ENCODE measurements around the gene RHBDL1.

The RHBDL1 gene

DNA sequence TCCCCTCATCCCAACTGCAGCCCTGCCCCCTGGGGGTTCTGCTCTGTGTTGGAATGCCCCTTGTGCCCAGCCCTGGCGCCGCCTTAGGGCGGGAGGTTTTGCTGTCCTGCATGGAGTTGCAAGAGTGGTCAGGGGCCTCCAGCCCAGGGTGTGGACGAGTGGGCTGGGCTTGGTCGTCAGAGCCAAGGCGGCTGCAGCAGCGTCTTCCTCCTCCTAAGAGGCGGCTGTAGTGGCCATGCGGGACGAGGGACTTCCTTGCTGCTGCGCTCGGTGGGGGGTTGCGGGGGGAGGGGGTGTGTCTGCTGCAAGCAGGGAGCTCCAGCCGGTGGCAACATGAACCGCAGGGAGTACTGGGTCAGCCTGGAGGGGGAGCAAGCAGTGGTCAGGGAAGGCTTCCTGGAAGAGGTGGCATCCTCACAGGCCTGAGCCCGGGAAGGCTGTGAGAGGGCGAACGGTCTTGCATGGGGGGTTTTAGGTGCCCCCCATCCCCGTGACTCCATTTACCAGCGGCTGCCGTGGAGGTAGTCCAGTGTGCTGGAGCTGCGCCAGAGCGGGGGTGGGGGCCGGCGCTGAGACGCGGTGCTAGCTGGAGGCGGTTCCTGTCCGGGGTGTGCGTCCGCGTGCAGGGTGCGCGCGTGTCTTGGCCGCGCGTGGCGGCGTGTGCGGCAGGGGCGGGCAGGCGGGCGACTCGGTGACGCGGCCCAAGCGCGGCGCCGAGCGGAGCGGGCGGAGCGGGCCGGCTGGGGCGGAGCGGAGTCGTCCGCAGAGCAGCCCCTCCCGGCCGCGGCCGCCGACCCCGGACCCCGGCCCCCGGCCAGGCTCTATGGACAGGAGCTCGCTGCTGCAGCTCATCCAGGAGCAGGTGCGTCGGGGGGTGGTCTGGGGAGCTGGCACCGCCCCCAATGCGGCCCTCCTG is at the start of gene RHBDL1:
Gene RHBDL1, plus strand, starts transcription at position 704 of the 916 bp plus-strand sequence. Its CDS starts 120 bp downstream, at position 824.
- no peak within 1 kb of the TSS for H3K4me3 ChIP-seq (ENCODE audit: low read depth, low read length)
- TF ChIP-seq, protein P1, sequence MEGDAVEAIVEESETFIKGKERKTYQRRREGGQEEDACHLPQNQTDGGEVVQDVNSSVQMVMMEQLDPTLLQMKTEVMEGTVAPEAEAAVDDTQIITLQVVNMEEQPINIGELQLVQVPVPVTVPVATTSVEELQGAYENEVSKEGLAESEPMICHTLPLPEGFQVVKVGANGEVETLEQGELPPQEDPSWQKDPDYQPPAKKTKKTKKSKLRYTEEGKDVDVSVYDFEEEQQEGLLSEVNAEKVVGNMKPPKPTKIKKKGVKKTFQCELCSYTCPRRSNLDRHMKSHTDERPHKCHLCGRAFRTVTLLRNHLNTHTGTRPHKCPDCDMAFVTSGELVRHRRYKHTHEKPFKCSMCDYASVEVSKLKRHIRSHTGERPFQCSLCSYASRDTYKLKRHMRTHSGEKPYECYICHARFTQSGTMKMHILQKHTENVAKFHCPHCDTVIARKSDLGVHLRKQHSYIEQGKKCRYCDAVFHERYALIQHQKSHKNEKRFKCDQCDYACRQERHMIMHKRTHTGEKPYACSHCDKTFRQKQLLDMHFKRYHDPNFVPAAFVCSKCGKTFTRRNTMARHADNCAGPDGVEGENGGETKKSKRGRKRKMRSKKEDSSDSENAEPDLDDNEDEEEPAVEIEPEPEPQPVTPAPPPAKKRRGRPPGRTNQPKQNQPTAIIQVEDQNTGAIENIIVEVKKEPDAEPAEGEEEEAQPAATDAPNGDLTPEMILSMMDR (IDR thresholded peaks at IDR 0.05; ENCODE audit: borderline replicate concordance, insufficient read depth, low read depth, low read length): no peak

DNA sequence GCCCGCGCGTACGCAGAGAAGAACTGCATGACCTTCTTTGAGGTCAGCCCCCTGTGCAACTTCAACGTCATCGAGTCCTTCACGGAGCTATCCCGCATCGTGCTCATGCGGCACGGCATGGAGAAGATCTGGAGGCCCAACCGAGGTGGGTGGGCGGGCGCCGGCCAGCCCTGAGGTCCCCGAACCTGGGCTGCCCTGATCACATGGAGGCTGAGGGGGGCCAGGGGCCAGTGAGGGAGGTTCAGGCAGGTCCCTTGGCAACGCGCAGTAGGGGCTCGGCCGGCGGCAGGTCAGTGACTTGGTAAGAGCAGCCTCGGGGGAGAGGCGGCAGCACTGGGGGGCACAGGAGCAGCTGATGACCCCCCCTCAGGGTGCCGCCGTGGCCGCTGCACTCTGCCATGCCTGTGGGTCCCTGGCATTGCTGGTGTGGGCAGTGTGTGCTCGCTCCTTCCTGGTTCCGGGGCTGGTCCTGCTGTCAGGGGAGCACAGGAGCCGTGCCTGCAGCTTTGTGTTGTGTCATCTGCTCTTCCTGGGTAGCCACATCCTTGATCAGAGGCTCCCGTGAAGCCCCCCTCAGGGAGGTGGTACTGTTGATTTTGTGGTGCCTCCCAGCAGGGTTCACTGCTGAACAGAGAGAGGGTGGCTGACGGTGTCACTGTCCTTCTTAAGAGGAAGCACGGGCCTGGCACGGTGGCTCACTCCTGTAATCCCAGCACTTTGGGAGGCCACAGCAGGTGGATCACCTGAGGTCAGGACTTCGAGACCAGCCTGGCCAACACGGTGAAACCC is 49.3 kb upstream of the RHBDL1 start:
- TF ChIP-seq, protein P1 (IDR thresholded peaks at IDR 0.05; ENCODE audit: borderline replicate concordance, insufficient read depth, low read depth, low read length): no peak

DNA sequence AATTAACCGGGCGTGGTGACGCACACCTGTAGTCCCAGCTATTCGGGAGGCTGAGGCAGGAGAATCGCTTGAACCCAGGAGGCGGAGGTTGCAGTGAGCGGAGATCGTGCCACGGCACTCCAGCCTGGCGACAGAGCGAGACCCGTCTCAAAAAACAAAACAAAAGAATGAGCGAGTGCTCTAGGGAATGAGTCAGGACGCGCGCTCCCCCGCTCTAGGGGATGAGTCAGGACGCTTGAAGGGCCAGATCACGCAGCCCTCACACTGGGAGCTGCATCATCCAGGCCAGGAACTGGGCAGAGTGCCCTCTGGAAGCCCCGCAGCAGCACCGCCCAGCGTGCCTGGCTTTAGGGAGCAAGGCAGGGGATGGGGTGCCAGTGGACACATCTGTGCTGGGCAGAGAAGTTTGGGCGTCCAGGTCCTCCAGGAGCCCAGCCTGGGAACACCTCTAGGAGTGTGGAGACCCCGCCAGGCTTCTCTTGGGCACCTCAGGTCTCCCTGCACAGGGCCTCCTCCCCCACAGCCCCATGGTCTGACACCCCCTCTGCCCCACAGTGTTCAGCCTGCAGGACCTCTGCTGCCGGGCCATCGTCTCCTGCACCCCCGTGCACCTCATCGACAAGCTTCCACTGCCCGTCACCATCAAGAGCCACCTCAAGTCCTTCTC is 48.6 kb upstream of the RHBDL1 start:
- no peak overlapping the region for H3K4me3 ChIP-seq (ENCODE audit: low read depth, low read length)
- TF ChIP-seq, protein P1 (IDR thresholded peaks at IDR 0.05; ENCODE audit: borderline replicate concordance, insufficient read depth, low read depth, low read length): no peak

More for the DNA sequence above, 49.3 kb upstream of the RHBDL1 start:
- no peak overlapping the region for H3K4me3 ChIP-seq (ENCODE audit: low read depth, low read length)

DNA sequence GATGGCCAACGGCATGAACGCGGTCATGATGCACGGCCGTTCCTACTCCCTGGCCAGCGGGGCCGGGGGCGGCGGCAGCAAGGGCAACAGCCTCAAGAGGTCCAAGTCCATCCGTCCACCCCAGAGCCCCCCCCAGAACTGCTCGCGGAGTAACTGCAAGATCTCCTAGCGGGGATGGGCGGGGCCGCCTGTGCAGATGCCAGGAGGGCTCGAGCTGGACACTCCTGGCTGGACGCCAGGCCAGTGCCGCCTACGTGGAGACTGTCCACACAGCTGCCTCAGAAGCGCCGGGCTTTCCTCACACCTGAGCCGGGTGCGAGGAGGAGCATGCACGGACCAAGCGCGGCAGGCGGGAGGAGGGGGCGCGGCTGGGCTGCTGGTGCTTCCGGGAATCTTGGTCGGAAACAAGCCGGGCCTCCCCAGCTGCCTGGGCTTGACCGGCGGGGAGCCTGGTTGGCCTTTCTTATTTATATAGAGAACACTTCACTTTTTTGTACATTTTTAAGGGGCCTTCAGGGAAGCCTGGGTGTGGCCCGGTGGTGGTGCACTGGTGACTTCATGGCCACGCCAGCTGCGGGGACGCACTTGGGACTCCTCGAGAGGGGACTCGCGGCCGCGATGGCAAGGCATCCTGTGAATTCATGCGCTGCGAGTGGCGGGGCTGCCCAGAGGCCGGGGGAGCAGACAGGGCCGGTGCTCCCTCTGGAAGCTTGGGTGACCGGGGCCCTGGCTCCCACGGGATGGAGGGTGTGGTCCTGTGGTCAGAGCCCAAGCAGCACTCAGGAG is 47.8 kb upstream of the RHBDL1 start:
- TF ChIP-seq, protein P1 (IDR thresholded peaks at IDR 0.05; ENCODE audit: borderline replicate concordance, insufficient read depth, low read depth, low read length): no peak
- no peak overlapping the region for H3K4me3 ChIP-seq (ENCODE audit: low read depth, low read length)

DNA sequence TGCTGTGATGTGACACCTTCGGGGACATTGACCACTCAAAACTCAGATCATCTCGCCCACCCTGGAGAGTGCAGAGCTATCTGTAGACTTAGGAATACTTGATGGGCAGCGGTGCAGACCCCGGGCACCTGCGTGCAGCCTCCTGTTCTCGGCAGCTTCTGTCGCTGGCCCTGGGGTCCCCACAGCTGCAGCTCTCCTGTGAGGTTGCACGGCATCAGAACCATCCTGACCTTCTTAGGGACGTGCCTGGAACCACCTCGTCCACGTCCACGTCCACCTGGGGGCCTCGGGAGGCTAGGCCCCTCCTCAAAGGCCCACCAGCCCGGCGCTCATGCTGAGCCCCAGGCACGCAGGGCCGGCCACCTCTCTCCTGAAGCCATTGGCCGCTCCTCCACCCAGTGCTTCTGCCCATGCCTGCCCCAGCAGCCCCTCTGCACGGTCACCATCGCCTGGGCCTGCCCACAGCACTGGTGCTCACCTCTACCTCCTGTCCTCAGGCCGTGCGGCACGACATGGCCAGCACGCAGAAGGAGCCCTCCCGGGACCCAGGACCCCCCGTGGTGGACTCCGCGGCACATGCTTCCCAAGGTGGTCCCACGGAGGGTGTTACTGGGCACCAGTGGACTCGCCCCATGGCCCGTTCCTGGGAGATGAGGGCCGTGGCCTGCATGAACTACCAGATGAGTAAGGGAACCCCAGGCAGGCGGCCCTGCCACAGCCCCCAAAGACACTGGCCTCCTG is 47.0 kb upstream of the RHBDL1 start:
- no peak overlapping the region for H3K4me3 ChIP-seq (ENCODE audit: low read depth, low read length)
- TF ChIP-seq, protein P1 (IDR thresholded peaks at IDR 0.05; ENCODE audit: borderline replicate concordance, insufficient read depth, low read depth, low read length): no peak
